Measurements from ENCODE around the gene RBM44. TPM values are rescaled to one million over a fixed set of nuclear protein-coding genes. Genes with fewer than 3 reads are reported as not detected.
A peak's percentile ranks its signal among the peaks of the same experiment; 100 is the strongest.

RBM44 gene
- total and polyA plus RNA-seq, 8 donors, result 0.41 to 1.6 (median 1.1) TPM

GRCh38 chr2:237878321-237879057 lies 79.9 kb downstream of the RBM44 start:
- Histone ChIP-seq H3K4me3 (no peak overlapping the region), H3K9me3 (no peaks in the 10 kb centered on the region), H3K4me1 (no peaks in the 10 kb centered on the region), H3K27me3 (no peaks in the 10 kb centered on the region), H3K27ac (no peak overlapping the region), H3K36me3 (no peaks in the 10 kb centered on the region)
- ATAC-seq (no peak), DNase-seq (peak in 1 of 4 donors; percentile 61)
- no peak for TF ChIP-seq CTCF (IDR thresholded peaks at IDR 0.05)
- intact Hi-C loops (cut with DNase I), result no loop called here

- Histone ChIP-seq H3K27me3 (no peaks in the 10 kb centered on the region), H3K36me3 (no peaks in the 10 kb centered on the region), H3K9me3 (no peaks in the 10 kb centered on the region), H3K4me3 (no peak overlapping the region), H3K27ac (no peak overlapping the region), H3K4me1 (no peaks in the 10 kb centered on the region)
- ATAC-seq (no peak), DNase-seq (no peak)
- intact Hi-C loops (cut with DNase I), result no loop called here
- TF ChIP-seq CTCF (IDR thresholded peaks at IDR 0.05), result no peak
Measured at GRCh38 chr2:237879058-237879430, 80.5 kb downstream of the RBM44 start.

GRCh38 chr2:237879991-237880560 lies 81.5 kb downstream of the RBM44 start:
- ATAC-seq (no peak), DNase-seq (no peak)
- no peaks in the 10 kb centered on the region for H3K9me3 ChIP-seq
- H3K4me1 ChIP-seq, result no peaks in the 10 kb centered on the region
- H3K4me3 ChIP-seq, result no peak overlapping the region
- no peaks in the 10 kb centered on the region for H3K36me3 ChIP-seq
- intact Hi-C loops (cut with DNase I), result no loop called here
- H3K27ac ChIP-seq, result no peak overlapping the region
- no peaks in the 10 kb centered on the region for H3K27me3 ChIP-seq
- TF ChIP-seq CTCF (IDR thresholded peaks at IDR 0.05), result no peak

- Histone ChIP-seq H3K27ac (no peak overlapping the region), H3K27me3 (no peaks in the 10 kb centered on the region), H3K9me3 (no peaks in the 10 kb centered on the region), H3K36me3 (no peaks in the 10 kb centered on the region), H3K4me1 (no peaks in the 10 kb centered on the region), H3K4me3 (no peak overlapping the region)
- ATAC-seq (no peak), DNase-seq (peak in 2 of 4 donors; percentile 26 to 68)
- no peak for TF ChIP-seq CTCF (IDR thresholded peaks at IDR 0.05)
- intact Hi-C loops (cut with DNase I), result no loop called here
Measured at GRCh38 chr2:237882510-237883481, 84.2 kb downstream of the RBM44 start.
